Esophagus squamous epithelium (tissue), 4 donors: ENCODE data around the gene RPL18.

Experiments used
- CTCF ChIP-seq, 6 experiments: fragments of 450-650 bp in 4 of 6; fragments of 200-600 bp in 2 of 6; sonication (generic) in 2 of 6; IDR thresholded peaks; one replicate each; pipeline ENCODE4 v1.5.1; 2016 to 2019; ENCODE audit warnings: antibody characterized with exemption in 6 of 6, mild to moderate bottlenecking in 4 of 6, moderate library complexity in 4 of 6
- POLR2A ChIP-seq, 4 donors: fragments of 450-650 bp; IDR thresholded peaks; one replicate each; pipeline ENCODE4 v1.6.1; 2017; ENCODE audit warnings: antibody characterized with exemption in 4 of 4, mild to moderate bottlenecking in 4 of 4, moderate library complexity in 3 of 4

GRCh38 chr19:48615231-48616040 is 3.5 kb downstream of the RPL18 start:
- TF ChIP-seq CTCF (IDR thresholded peaks at IDR 0.05) (no peak), POLR2A (IDR thresholded peaks at IDR 0.05) (no peak)
